Neuronal stem cell (in vitro differentiated cells): Measurements from ENCODE around the gene ATP2B1.

ENCODE experiments used
- DNase-seq: peaks from one replicate; pipeline ENCODE4 v3.0.0-alpha.2; 2013; ENCODE audit warnings: low spot score
- H2AFZ ChIP-seq: one replicate; pipeline ENCODE4 v1.6.1; 2013; ENCODE audit warnings: mild to moderate bottlenecking, low read length, inconsistent platforms
- H2AK5ac ChIP-seq: 2 replicates; pipeline ENCODE4 v1.6.1; 2013; ENCODE audit warnings: low read depth, mild to moderate bottlenecking, inconsistent platforms, low read length, moderate library complexity, mixed read lengths
- H2BK120ac ChIP-seq: 2 replicates; pipeline ENCODE4 v1.6.1; 2013; ENCODE audit warnings: low read depth, mild to moderate bottlenecking, inconsistent platforms, low read length, moderate library complexity, mixed read lengths
- H2BK12ac ChIP-seq: one replicate; pipeline ENCODE4 v1.6.1; 2013; ENCODE audit warnings: low read length, inconsistent platforms
- H2BK15ac ChIP-seq: 2 replicates; pipeline ENCODE4 v1.6.1; 2013; ENCODE audit warnings: mild to moderate bottlenecking, low read length, inconsistent platforms, mixed read lengths
- H2BK5ac ChIP-seq: one replicate; pipeline ENCODE4 v1.6.1; 2013; ENCODE audit warnings: inconsistent platforms, mild to moderate bottlenecking, low read length, moderate library complexity
- H3K14ac ChIP-seq: one replicate; pipeline ENCODE4 v1.6.1; 2013; ENCODE audit warnings: low read length, inconsistent platforms
- H3K18ac ChIP-seq: 2 replicates; pipeline ENCODE4 v1.6.1; 2013; ENCODE audit warnings: low read length, inconsistent platforms
- H3K23ac ChIP-seq: 2 replicates; pipeline ENCODE4 v1.6.1; 2013; ENCODE audit warnings: low read depth, mild to moderate bottlenecking, mixed read lengths, low read length, inconsistent platforms; ENCODE audit not compliant: poor library complexity
- H3K27ac ChIP-seq: replicated peaks from 3 replicates; pipeline ENCODE4 v1.5.1; 2013; ENCODE audit warnings: low read length, inconsistent platforms
- H3K27me3 ChIP-seq, 3 experiments: 2 replicates each; pipeline ENCODE4 v1.6.1; 2013; ENCODE audit warnings: low read length in 3 of 3, mild to moderate bottlenecking in 2 of 3, inconsistent platforms in 1 of 3, low read depth in 1 of 3, mixed read lengths in 1 of 3, moderate library complexity in 1 of 3; ENCODE audit not compliant: control insufficient read depth in 3 of 3, insufficient read depth in 3 of 3
- H3K36me3 ChIP-seq, 2 donors: replicated peaks in 1 of 2; 2 replicates each; pipeline ENCODE4 v1.6.1; 2013; ENCODE audit warnings: low read length in 2 of 2; ENCODE audit not compliant: control insufficient read depth in 2 of 2, insufficient read depth in 2 of 2
- H3K4ac ChIP-seq: 2 replicates; pipeline ENCODE4 v1.6.1; 2013; ENCODE audit warnings: inconsistent platforms, mild to moderate bottlenecking, low read length, moderate library complexity
- H3K4me1 ChIP-seq, 2 donors: 1 replicate in 1 of 2; 2 replicates in 1 of 2; pipeline ENCODE4 v1.6.1; 2013; ENCODE audit warnings: low read length in 2 of 2, low read depth in 1 of 2; ENCODE audit not compliant: control insufficient read depth in 2 of 2, insufficient read depth in 1 of 2
- H3K4me2 ChIP-seq: one replicate; pipeline ENCODE4 v1.6.1; 2013; ENCODE audit warnings: mild to moderate bottlenecking, low read length, inconsistent platforms; ENCODE audit not compliant: insufficient read depth, poor library complexity, severe bottlenecking
- H3K4me3 ChIP-seq, 2 donors: 2 replicates each; pipeline ENCODE4 v1.5.1; 2013; ENCODE audit warnings: low read length in 2 of 2, mild to moderate bottlenecking in 2 of 2, inconsistent platforms in 1 of 2, moderate library complexity in 1 of 2
- H3K79me1 ChIP-seq: one replicate; pipeline ENCODE4 v1.6.1; 2013; ENCODE audit warnings: low read depth, mild to moderate bottlenecking, inconsistent platforms, low read length, moderate library complexity
- H3K9ac ChIP-seq: one replicate; pipeline ENCODE4 v1.6.1; 2013; ENCODE audit warnings: mild to moderate bottlenecking, low read depth, low read length, inconsistent platforms; ENCODE audit not compliant: poor library complexity
- H3K9me3 ChIP-seq, 2 donors: replicated peaks in 1 of 2; 2 replicates each; pipeline versions ENCODE3 to v1.6.1; 2013; ENCODE audit warnings: low read length in 2 of 2, mild to moderate bottlenecking in 2 of 2, inconsistent platforms in 1 of 2, low read depth in 1 of 2, mixed read lengths in 1 of 2, moderate library complexity in 1 of 2; ENCODE audit not compliant: control insufficient read depth in 2 of 2, insufficient read depth in 1 of 2
- H4K8ac ChIP-seq: one replicate; pipeline ENCODE4 v1.6.1; 2013; ENCODE audit warnings: low read depth, mild to moderate bottlenecking, inconsistent platforms, low read length, moderate library complexity
- H4K91ac ChIP-seq: one replicate; pipeline ENCODE4 v1.6.1; 2013; ENCODE audit warnings: low read length, low read depth, mild to moderate bottlenecking, inconsistent platforms; ENCODE audit not compliant: poor library complexity
- WGBS, 2 donors: extraction: QIAGEN DNeasy Blood & Tissue Kit; methylation state at CpG; one replicate each; pipeline ENCODE4 v1.1.7; 2013; ENCODE audit warnings: missing lambda C conversion rate in 2 of 2, mixed read lengths in 1 of 2; ENCODE audit not compliant: insufficient read length in 2 of 2, insufficient replicate concordance in 1 of 2; ENCODE audit errors: extremely low coverage in 2 of 2; 5-methylcytosine and 5-hydroxymethylcytosine counted together

Gene ATP2B1

DNA sequence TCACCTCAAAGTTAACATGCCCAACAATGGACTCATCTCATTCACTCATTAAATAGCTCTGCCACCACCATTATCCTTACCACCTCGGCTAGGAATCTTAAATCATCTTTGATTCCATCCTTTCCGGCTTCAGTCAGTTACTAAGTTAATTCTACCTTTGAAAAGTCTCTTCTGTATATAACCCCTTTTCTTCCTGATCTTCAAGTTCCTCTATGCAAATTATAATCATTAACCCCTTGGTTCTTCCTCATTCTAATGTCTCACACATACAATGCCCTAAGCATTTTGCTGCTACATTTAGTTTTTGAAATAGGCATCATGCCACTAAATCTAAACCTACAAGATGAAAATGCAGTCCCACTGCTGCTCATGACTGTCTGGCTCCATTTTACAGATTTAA is 51.6 kb downstream of the ATP2B1 start:
- Histone ChIP-seq H2AK5ac (no peak overlapping the region), H3K4ac (no peak overlapping the region), H2BK120ac (no peak overlapping the region), H3K4me2 (no peak overlapping the region), H3K9ac (no peak overlapping the region), H3K36me3 (no peaks in the 10 kb centered on the region), H2BK5ac (no peak overlapping the region), H3K23ac (no peak overlapping the region), H2BK15ac (no peak overlapping the region), H3K4me3 (no peak overlapping the region), H2AFZ (no peak overlapping the region), H3K9me3 (peaks cover 0 to 4% of the 10 kb centered on the region in 2 donors), H3K27ac (no peak overlapping the region), H3K27me3 (no peaks in the 10 kb centered on the region), H3K79me1 (no peaks in the 10 kb centered on the region), H2BK12ac (no peak overlapping the region), H4K8ac (no peak overlapping the region), H3K14ac (no peak overlapping the region), H3K18ac (no peak overlapping the region), H4K91ac (no peak overlapping the region), H3K4me1 (peaks cover 0 to 4% of the 10 kb centered on the region in 2 donors)
- DNase-seq: no peak
- WGBS, 2 donors: no CpG with 5 or more reads among the region's 2 CpGs

- H2AK5ac ChIP-seq: no peak overlapping the region
- H2BK12ac ChIP-seq: no peak overlapping the region
- no peak overlapping the region for H2BK120ac ChIP-seq
- no peak overlapping the region for H4K91ac ChIP-seq
- no peaks in the 10 kb centered on the region for H3K36me3 ChIP-seq
- H3K4me2 ChIP-seq: no peak overlapping the region
- no peak overlapping the region for H3K23ac ChIP-seq
- no peak overlapping the region for H3K9ac ChIP-seq
- no peaks in the 10 kb centered on the region for H3K79me1 ChIP-seq
- H3K14ac ChIP-seq: no peak overlapping the region
- H2BK15ac ChIP-seq: no peak overlapping the region
- no peak overlapping the region for H3K4ac ChIP-seq
- H3K27me3 ChIP-seq: no peaks in the 10 kb centered on the region
- H2BK5ac ChIP-seq: no peak overlapping the region
- H4K8ac ChIP-seq: no peak overlapping the region
- no CpG with 5 or more reads among the region's 1 CpG for WGBS, 2 donors
- peaks cover 0 to 4% of the 10 kb centered on the region in 2 donors for H3K9me3 ChIP-seq
- peaks cover 0 to 4% of the 10 kb centered on the region in 2 donors for H3K4me1 ChIP-seq
- no peak overlapping the region for H3K18ac ChIP-seq
- DNase-seq: no peak
- no peak overlapping the region for H3K4me3 ChIP-seq
- no peak overlapping the region for H2AFZ ChIP-seq
- no peak overlapping the region for H3K27ac ChIP-seq
Observed at GRCh38 chr12:89655841-89656240, 52.8 kb downstream of the ATP2B1 start.

DNA sequence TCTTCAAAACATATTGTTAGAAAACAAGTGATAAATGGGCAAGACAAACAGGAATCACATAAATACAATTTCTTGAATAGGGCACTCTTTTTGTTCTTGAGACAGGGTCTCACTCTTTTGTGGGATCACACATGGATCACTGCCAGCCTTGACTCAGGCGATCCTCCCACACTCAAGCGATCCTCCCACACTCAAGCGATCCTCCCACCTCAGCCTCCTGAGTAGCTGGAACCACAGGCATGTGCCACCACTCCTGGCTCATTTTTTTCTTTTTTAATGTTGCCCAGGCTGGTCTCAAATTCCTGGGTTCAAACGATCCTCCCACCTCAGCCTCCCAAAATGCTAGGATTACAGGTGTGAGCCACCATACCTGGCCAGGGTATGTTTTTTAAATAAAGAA is 57.4 kb downstream of the ATP2B1 start:
- no CpG with 5 or more reads among the region's 4 CpGs for WGBS, 2 donors
- H3K27me3 ChIP-seq: no peaks in the 10 kb centered on the region

DNA sequence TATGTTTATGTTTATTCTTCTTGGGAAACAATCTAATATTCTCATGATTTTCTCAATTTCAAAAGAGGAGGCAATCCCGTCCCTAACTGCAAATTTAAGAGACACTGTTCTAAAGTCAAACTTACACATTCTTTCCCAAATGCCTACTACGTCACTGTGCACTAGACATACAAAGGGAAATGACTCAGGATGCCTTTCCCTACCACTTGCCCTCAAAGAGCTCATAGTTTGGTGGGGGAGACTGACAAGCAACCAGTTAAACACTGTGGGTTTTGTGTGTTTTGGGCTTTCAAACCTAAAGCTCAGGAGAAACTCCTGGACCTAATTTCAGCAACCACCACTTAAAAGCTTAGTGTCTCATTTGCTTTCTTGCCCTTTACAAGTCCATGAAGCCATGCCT is 58.4 kb downstream of the ATP2B1 start:
- H3K36me3 ChIP-seq: peaks cover 0 to 6% of the 10 kb centered on the region in 2 donors
- no peak overlapping the region for H2AFZ ChIP-seq
- no peak overlapping the region for H2AK5ac ChIP-seq
- no peak overlapping the region for H3K4me3 ChIP-seq
- H4K91ac ChIP-seq: no peak overlapping the region
- H3K9ac ChIP-seq: no peak overlapping the region
- no peak overlapping the region for H3K4me2 ChIP-seq
- no CpG with 5 or more reads among the region's 2 CpGs for WGBS, 2 donors
- H3K18ac ChIP-seq: no peak overlapping the region
- H3K27ac ChIP-seq: no peak overlapping the region
- DNase-seq: no peak
- H3K4me1 ChIP-seq: peaks cover 2 to 5% of the 10 kb centered on the region in 2 donors
- H3K27me3 ChIP-seq: no peaks in the 10 kb centered on the region
- no peak overlapping the region for H2BK12ac ChIP-seq
- no peak overlapping the region for H4K8ac ChIP-seq
- no peak overlapping the region for H3K14ac ChIP-seq
- H2BK120ac ChIP-seq: no peak overlapping the region
- no peak overlapping the region for H3K23ac ChIP-seq
- no peak overlapping the region for H3K4ac ChIP-seq
- peaks cover 0 to 20% of the 10 kb centered on the region in 2 donors for H3K9me3 ChIP-seq
- no peaks in the 10 kb centered on the region for H3K79me1 ChIP-seq
- no peak overlapping the region for H2BK5ac ChIP-seq
- no peak overlapping the region for H2BK15ac ChIP-seq

More for the DNA sequence above, 57.4 kb downstream of the ATP2B1 start:
- Histone ChIP-seq H3K9me3 (peaks cover 0 to 20% of the 10 kb centered on the region in 2 donors), H2AFZ (no peak overlapping the region), H3K36me3 (peaks cover 0 to 6% of the 10 kb centered on the region in 2 donors), H3K9ac (no peak overlapping the region), H3K27ac (no peak overlapping the region), H3K4me3 (no peak overlapping the region), H2BK15ac (no peak overlapping the region), H4K8ac (no peak overlapping the region), H2BK12ac (no peak overlapping the region), H3K18ac (no peak overlapping the region), H3K4me2 (no peak overlapping the region), H4K91ac (no peak overlapping the region), H2BK5ac (no peak overlapping the region), H3K79me1 (no peaks in the 10 kb centered on the region), H3K4ac (no peak overlapping the region), H2AK5ac (no peak overlapping the region), H3K14ac (no peak overlapping the region), H3K23ac (no peak overlapping the region), H2BK120ac (no peak overlapping the region), H3K4me1 (no peaks in the 10 kb centered on the region)
- no peak for DNase-seq
